ENCODE measurements around the gene JMJD6. TPM values are rescaled to one million over a fixed set of nuclear protein-coding genes. Genes with fewer than 3 reads are reported as not detected.
A peak's percentile ranks its signal among the peaks of the same experiment; 100 is the strongest.

JMJD6 gene
- total and polyA plus RNA-seq, 9 of the 15 experiments (the other 6 are each of a cell fraction or from before 2014, with no cell fraction given) = 2.5 to 52.3 (median 36.3) TPM

GRCh38 chr17:76697702-76698465 lies 28.5 kb downstream of the JMJD6 start (continued):
- TF ChIP-seq ETS2 (tag; IDR thresholded peaks at IDR 0.05; ENCODE audit: borderline replicate concordance, poor library complexity, severe bottlenecking) (no peak), SMARCA5 (IDR thresholded peaks at IDR 0.05) (no peak; the same call in 1 of the 2 replicates), PCBP1 (IDR thresholded peaks at IDR 0.05; ENCODE audit: low read depth, low read length, poor library complexity, severe bottlenecking) (no peak), ZNF778 (CRISPR knock-in tag; IDR thresholded peaks at IDR 0.05) (no peak), SIN3B (IDR thresholded peaks at IDR 0.05; ENCODE audit: low read depth) (no peak), STAG1 (CRISPR knock-in tag; IDR thresholded peaks at IDR 0.05; ENCODE audit: borderline replicate concordance) (no peak), PHB2 (IDR thresholded peaks at IDR 0.05; ENCODE audit: low read depth) (no peak), ZNF764 (CRISPR knock-in tag; IDR thresholded peaks at IDR 0.05; ENCODE audit: low read depth) (no peak), JUN (IDR thresholded peaks at IDR 0.05; ENCODE audit: borderline replicate concordance, low read depth, low read length) (no peak), JUN (CRISPR knock-in tag; IDR thresholded peaks at IDR 0.05; ENCODE audit: borderline replicate concordance) (no peak), C11orf30 (IDR thresholded peaks at IDR 0.05; ENCODE audit: low read depth) (no peak), SRF (CRISPR knock-in tag; IDR thresholded peaks at IDR 0.05) (peak in 1 of 2 experiments; percentile 94; a peak in 2 of 4 replicates), HDAC6 (IDR thresholded peaks at IDR 0.05; ENCODE audit: low read depth, low read length) (no peak), CEBPG (CRISPR knock-in tag; IDR thresholded peaks at IDR 0.05) (peak; percentile 67), CEBPG (tag; conservative IDR thresholded peaks at IDR 0.05 in 1 of 2, IDR thresholded peaks at IDR 0.05 in 1 of 2) (no peak; a peak in 1 of 4 replicates), PML (IDR thresholded peaks at IDR 0.05; ENCODE audit: low read length) (no peak), HDAC1 (IDR thresholded peaks at IDR 0.05) (peak in 1 of 2 experiments; percentile 95; a peak in 2 of 4 replicates), DPF2 (IDR thresholded peaks at IDR 0.05) (peak; percentile 90), CHD2 (IDR thresholded peaks at IDR 0.05; ENCODE audit: low read depth, low read length) (peak; percentile 52), FOXM1 (IDR thresholded peaks at IDR 0.05; ENCODE audit: low read depth) (no peak), FOXM1 (CRISPR knock-in tag; IDR thresholded peaks at IDR 0.05; ENCODE audit: low read depth) (no peak)
- TF ChIP-seq, protein P1, sequence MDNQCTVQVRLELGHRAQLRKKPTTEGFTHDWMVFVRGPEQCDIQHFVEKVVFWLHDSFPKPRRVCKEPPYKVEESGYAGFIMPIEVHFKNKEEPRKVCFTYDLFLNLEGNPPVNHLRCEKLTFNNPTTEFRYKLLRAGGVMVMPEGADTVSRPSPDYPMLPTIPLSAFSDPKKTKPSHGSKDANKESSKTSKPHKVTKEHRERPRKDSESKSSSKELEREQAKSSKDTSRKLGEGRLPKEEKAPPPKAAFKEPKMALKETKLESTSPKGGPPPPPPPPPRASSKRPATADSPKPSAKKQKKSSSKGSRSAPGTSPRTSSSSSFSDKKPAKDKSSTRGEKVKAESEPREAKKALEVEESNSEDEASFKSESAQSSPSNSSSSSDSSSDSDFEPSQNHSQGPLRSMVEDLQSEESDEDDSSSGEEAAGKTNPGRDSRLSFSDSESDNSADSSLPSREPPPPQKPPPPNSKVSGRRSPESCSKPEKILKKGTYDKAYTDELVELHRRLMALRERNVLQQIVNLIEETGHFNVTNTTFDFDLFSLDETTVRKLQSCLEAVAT (IDR thresholded peaks at IDR 0.05) = peak in 1 of 2 experiments; percentile 57; a peak in 1 of 4 replicates
- TF ChIP-seq, protein P2, sequence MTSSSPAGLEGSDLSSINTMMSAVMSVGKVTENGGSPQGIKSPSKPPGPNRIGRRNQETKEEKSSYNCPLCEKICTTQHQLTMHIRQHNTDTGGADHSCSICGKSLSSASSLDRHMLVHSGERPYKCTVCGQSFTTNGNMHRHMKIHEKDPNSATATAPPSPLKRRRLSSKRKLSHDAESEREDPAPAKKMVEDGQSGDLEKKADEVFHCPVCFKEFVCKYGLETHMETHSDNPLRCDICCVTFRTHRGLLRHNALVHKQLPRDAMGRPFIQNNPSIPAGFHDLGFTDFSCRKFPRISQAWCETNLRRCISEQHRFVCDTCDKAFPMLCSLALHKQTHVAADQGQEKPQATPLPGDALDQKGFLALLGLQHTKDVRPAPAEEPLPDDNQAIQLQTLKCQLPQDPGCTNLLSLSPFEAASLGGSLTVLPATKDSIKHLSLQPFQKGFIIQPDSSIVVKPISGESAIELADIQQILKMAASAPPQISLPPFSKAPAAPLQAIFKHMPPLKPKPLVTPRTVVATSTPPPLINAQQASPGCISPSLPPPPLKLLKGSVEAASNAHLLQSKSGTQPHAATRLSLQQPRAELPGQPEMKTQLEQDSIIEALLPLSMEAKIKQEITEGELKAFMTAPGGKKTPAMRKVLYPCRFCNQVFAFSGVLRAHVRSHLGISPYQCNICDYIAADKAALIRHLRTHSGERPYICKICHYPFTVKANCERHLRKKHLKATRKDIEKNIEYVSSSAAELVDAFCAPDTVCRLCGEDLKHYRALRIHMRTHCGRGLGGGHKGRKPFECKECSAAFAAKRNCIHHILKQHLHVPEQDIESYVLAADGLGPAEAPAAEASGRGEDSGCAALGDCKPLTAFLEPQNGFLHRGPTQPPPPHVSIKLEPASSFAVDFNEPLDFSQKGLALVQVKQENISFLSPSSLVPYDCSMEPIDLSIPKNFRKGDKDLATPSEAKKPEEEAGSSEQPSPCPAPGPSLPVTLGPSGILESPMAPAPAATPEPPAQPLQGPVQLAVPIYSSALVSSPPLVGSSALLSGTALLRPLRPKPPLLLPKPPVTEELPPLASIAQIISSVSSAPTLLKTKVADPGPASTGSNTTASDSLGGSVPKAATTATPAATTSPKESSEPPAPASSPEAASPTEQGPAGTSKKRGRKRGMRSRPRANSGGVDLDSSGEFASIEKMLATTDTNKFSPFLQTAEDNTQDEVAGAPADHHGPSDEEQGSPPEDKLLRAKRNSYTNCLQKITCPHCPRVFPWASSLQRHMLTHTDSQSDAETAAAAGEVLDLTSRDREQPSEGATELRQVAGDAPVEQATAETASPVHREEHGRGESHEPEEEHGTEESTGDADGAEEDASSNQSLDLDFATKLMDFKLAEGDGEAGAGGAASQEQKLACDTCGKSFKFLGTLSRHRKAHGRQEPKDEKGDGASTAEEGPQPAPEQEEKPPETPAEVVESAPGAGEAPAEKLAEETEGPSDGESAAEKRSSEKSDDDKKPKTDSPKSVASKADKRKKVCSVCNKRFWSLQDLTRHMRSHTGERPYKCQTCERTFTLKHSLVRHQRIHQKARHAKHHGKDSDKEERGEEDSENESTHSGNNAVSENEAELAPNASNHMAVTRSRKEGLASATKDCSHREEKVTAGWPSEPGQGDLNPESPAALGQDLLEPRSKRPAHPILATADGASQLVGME (CRISPR knock-in tag; IDR thresholded peaks at IDR 0.05) = no peak
